Fibroblast of skin of left biceps (primary cell): ENCODE data around the gene VSIG1.

Experiments used
- DNase-seq, 2 experiments: peaks; one replicate each; pipeline ENCODE4 v3.0.0-alpha.2; 2013; ENCODE audit warnings: low read depth in 2 of 2

VSIG1 gene

GRCh38 chrX:108064613-108065012 lies 19.7 kb downstream of the VSIG1 start:
- DNase-seq: no peak

- DNase-seq: no peak
Measured at GRCh38 chrX:108068121-108068520, 23.3 kb downstream of the VSIG1 start.

DNA sequence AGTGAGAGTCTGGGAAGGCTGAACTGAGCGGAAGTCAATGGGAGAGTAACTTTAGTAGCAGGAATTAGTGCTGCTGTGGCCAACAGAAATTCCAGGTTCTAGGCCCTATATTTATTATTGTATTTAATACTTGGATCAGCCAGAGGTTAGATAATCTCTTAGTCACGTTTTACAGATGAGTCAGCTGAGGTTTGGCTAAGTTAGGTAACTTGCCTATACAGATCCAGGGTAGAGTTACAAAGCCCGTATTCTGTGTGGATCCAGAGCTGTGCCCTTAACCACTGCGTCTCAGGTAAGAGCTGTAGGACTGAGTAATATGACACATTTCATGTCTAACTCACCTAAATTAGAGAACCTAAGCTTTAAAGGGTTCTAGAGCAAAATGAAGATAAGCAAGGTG lies 26.0 kb downstream of the VSIG1 start:
- DNase-seq: no peak

- no peak for DNase-seq
Measured at GRCh38 chrX:108071578-108071977, 26.7 kb downstream of the VSIG1 start.

DNA sequence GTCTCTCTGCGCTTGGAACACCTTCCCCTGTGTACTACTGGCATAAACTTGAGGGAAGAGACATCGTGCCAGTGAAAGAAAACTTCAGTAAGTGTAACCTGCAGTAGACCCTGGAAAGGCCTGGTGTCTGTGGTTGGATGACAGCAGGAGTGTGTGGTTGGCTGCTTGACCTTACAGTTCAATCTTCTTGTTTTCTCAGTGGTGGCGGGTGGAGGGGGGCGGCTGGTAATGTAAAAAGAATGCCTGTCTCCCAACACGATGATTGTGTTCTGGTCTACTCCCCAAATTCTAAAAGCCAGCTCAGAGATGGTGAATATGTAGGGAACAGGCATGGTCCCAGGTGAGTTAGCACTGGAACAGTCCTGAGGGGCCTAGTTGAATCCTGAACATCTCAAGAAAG lies 27.9 kb downstream of the VSIG1 start:
- no peak for DNase-seq

DNA sequence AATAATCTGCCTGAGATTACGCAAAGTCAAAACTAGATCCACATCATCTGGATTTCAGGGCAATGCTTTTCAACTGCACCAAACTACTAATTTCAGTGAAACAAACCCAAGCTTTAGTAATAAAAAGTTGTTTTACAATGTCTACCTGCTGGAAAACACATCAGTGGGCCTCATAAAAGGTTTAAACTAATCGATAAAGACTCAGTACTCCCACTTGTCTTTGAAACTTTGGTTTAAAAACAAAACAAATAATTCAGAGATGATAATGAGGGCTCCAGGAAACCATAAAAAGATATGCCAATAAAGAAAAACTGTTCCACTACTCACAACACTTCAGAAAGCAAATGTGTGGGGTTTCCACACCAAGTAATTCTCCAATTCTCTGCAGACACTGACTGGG lies 36.2 kb downstream of the VSIG1 start:
- DNase-seq: no peak

DNA sequence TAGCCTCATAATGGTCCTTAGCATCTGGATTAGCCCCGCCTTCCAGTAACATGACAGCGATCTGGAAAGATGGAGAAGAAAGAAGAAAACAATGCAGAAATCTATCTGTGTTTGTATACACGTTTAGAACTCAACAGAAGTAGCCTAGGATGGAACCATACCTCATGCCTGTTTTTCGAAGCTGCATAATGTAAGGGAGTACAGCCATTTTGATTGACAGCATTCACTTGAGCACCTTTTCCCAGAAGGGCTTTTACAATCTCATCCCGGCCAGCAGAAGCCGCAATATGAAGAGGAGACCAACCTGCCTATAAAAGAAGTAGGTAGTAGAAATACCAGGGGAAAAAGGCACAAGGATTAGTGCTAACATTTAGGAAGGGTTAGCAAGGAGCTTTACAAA lies 42.9 kb downstream of the VSIG1 start:
- no peak for DNase-seq

DNA sequence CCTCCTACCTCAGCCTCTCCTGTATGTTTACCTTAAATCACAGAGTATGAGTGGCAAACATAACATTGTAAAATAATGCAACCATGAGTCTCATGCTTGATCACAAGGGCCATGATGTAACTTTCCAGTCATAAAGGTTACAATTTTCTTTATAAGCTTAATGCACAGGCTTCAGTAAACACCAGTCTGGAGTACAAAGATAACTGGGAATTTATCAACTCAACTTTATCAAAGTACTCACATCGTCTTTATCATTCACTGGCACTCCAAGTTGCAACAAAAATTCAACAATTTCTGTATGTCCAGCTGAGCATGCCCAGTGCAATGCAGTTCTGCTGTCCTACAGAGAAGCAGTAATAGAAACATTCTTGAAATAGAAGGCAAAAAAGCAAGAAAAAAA lies 43.6 kb downstream of the VSIG1 start:
- DNase-seq: no peak

DNA sequence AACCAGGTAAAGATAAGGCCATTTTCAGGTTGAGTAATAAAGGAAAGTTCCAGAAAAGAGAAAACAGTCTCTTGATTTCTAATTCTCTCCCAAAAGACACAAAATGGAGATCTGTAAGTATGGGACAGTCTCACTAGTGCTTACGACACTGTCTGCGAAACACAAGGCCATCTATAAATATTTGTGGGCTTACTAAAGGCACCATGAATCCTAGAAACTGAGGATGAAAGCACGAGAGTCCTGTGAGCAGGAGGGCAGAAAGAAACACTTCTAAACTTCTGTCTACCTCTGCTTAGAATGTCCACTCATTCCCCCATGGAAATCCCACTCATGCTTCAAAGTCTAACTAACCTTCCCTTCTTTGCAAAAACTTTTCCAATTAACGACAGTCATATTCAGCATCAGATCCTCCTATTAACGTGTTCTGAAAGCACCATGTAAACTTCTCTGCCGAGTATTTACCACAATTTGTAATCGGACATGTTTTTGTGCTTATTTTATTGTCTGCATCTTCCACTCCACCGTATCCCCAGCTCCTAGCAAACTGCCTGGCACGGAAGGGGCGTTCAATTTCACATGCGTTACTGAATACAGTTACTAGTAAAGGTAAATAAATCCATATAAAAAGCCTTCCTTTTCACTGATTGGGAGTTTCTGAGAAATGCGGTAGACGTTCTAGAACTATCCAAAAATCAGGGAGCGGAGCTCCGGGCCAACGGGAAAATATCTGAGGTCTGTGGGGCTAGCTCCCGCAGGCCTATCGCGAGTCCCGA lies 45.8 kb downstream of the VSIG1 start:
- DNase-seq: no peak

- peak; percentile 78 to 80 for DNase-seq
Measured at GRCh38 chrX:108091264-108091877, 46.5 kb downstream of the VSIG1 start, which contains the start of the genes ATG4A and PSMD10. Gene ATG4A, plus strand, starts transcription at chrX:108091778. Its CDS starts 49 bp downstream, at chrX:108091827. Gene PSMD10, minus strand, starts transcription at chrX:108091542. Its CDS starts 22 bp downstream, at chrX:108091520.

DNA sequence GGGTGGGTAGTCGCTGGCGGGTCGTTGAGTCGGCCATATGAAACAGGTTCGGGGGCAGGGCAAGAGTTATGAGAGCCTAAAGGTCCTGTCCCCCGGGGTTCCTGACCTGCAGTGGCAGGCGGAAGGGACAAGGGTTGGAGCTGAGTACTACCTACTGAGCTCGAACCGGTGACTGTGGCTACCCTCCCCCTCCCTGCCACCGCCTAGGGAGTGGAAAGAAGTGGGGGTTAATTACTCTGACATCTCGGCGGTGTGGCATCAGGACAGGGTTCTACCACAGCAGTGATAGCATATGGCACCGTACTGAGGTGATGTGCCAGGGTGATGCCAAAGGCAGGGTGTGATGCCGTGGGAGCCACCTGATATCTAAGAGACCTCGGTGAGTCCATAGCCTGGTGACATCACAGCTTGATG lies 47.0 kb downstream of the VSIG1 start:
- no peak for DNase-seq

DNA sequence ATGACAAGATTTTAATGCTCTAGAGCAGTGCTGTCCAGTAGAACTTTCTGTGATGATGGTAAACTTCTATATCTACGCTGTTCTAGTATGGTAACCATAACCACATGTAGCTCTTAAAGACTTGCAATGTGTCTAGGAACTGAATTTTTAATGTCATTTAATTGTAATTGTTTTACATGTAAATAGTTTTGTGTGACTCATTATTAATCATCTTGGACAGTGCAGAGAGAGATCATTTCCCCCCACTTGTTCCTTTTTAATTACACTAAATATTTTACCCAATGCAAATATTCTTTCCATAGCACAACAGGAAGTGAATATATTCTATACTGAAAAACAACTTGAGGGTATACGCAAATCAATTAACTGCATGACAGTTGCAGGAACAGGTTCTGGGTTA lies 52.5 kb downstream of the VSIG1 start:
- no peak for DNase-seq

DNA sequence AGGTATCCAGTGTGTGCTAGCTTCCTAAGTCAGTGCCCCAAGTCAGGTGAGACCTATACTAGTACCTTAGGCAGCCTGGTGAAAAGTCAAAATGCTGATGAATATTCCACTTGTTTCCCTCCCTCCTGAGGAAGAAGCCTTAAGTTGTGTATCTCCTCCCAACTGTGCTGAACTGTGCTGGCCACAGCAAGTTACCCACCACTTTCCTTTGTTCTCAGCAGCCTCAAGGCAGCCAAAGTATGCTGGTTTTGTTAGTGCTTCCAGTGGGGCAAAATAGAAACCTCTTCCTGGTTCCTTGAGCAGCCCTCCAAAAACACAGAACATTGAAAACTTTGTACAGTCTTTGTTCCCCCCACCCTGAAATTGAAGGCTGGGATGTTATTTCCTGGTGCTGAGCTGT lies 60.6 kb downstream of the VSIG1 start:
- DNase-seq: no peak

DNA sequence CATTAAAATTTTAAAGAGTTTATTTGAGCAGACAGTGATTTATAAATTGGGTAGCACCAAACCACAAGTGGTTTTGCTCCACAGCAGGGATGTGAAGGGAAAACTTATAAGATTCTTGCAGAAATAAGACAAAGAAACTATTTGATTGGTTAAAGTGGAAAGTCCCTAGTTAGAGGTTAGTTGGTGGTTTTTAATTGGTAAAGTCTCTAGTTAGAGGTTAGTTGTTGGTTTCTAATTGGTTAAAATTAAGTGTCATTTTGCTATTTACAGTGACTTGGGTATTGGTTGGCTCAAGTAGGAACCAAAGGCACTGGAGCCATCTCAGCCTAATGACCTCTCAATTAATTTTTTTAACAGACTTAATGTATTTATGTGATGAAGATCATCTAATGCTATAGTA lies 69.7 kb downstream of the VSIG1 start:
- DNase-seq: no peak

DNA sequence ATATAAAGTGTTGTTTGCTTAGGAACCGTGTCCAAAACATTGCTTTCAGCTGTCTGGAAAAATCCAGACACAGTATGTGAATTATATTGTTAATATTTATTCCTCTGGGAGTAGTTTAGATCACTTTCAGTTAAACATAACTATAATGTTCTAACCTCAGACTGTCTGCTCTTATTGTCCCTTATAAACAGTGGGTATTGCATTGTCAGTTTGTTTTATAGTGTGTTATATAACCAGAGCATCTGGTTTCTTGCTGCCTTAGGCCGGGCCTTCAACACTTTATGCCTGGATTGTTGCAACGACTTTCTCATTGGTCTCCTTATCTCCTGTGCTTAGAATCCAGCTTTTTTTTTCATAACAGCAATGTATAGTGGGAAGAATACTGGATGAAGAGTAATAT lies 73.1 kb downstream of the VSIG1 start:
- no peak for DNase-seq

DNA sequence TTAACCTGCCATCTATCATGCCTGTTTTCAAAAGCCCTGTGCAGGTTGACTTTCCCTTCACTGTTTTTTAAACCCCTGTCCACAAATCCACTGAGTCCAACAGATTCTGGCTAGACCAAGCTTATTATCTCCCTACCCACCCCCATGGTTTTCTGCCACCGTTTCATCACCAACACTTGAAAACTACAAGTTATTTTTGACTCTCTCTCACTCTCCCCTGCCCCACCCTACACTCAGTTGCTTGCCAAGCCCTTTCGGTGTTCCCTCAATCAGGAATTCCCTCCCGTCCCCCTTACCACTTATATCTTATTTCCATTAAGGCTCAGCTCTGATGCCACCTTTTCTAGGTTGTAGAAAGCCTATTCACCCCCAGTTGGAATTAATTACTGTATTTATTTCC lies 76.4 kb downstream of the VSIG1 start:
- DNase-seq: no peak

GRCh38 chrX:108122748-108123147 lies 77.9 kb downstream of the VSIG1 start:
- DNase-seq: peak; percentile 5 to 6

GRCh38 chrX:108123591-108124366 lies 78.9 kb downstream of the VSIG1 start:
- no peak for DNase-seq

DNA sequence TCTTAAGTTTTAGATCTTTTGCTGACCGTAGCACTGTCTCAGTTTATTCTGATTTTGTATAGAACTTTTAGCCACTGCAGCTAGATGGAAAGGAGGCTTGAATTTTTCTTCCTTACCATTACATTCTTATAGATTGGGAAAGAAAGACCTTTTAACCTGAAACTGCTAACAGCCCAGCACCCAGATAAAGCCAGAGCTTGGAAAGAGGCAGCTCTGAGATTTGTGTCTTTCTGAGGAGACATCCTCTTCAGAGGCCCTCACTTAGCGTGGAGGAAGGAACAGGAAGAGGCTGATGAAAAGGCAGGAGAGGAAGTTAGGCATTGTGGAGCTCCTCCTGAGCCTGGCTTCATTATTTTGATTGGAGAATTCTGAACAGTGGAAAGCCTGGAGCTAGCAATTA lies 81.8 kb downstream of the VSIG1 start:
- DNase-seq: no peak

DNA sequence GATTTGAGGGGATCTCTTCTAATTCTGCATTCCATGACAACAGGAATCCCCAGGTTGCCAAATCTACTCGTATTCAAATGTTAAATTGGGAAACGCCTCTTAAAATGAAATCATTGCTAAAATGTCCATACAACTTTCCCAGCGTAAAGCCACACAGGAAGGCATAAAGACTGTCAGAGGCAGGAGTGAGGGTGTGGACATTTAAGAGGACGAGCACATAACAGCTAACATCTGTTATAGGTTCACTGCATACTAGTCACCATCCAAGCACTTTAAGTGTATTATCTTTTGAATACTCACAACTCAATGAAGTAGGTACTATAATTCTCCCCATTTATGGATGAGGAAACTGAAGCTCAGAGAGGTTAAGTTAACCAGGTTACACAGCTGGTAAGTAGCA lies 82.3 kb downstream of the VSIG1 start:
- DNase-seq: no peak
